Peyer's patch (tissue), 4 donors: Measurements from ENCODE around the gene RHOT1.

ENCODE experiments used
- CTCF ChIP-seq, 6 experiments: fragments of 450-650 bp in 4 of 6; fragments of 200-600 bp in 2 of 6; sonication (generic) in 1 of 6; IDR thresholded peaks; one replicate each; pipeline ENCODE4 v1.5.1; 2017 to 2019; ENCODE audit warnings: antibody characterized with exemption in 6 of 6, mild to moderate bottlenecking in 3 of 6, moderate library complexity in 1 of 6
- POLR2A ChIP-seq, 2 donors: fragments of 450-650 bp; IDR thresholded peaks; one replicate each; pipeline ENCODE4 v1.5.1; 2017; ENCODE audit warnings: antibody characterized with exemption in 2 of 2, mild to moderate bottlenecking in 2 of 2, moderate library complexity in 2 of 2

- TF ChIP-seq CTCF (IDR thresholded peaks at IDR 0.05) (no peak), POLR2A (IDR thresholded peaks at IDR 0.05) (no peak)
These were observed 18.5 kb upstream of the RHOT1 start for GRCh38 chr17:32123782-32124181.
